ENCODE measurements around the gene PLP1.

DNA sequence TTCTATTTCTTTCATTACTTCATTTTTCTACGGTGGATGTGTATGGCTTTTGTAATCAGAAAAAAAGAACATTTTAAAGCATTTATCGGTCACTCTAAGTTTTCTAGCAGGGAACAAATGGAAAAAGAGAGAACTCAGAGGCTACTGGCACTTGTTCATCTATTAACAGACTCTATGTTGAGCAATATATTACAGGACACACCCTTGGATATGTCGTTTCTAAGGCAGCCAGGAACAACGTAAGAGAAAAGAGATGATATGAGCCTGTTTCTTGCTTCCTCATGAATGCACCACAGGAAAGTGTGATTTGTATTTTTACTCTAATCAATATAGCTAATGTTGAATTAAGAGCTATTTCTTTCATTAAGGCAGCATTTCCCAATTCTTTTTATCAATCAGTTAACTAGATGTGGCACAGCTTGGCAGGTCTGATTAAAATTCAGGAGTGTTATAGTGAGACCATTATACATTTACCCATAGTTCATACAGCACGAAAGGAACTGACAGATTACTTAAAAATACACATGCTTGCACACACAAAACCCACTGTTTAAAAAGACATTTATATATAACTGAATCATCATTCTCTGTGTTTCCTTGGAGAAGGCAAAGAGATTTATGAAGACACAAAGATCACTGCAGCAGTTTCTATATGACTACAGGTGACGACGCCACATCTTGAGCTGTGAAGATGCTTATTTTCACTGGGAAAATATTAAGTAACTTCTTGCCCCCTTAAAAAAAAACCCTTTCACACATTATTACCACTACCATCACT is 42.4 kb downstream of the PLP1 start:
- TF ChIP-seq CTCF (conservative IDR thresholded peaks at IDR 0.05) (no peak), EZH2 (IDR thresholded peaks at IDR 0.05; ENCODE audit: low read depth) (no peak)
